IMR-90 (cell line): ENCODE data around the gene CES3. TPM values are rescaled to one million over a fixed set of nuclear protein-coding genes. Genes with fewer than 3 reads are reported as not detected.

ENCODE experiments used
- ATAC-seq: fragments of 200-7000 bp; cut with Tn5 transposase; 2 replicates; pipeline ENCODE4 v1.9.1; 2020; ENCODE audit warnings: low read depth, mild to moderate bottlenecking, moderate library complexity
- BruUV-seq: library from RNA; stranded (reverse); fragments of 400-500 nt; replicated peaks from 2 replicates; lab custom pipeline; 2021; lab: Mats Ljungman, UMichigan
- CTCF ChIA-PET: fragments of 300-600 bp; formaldehyde crosslinking; extraction: SDS; loops from one replicate; lab custom pipeline; 2021; ENCODE audit warnings: antibody characterized with exemption; lab: Yijun Ruan, JAX
- POLR2A ChIA-PET: fragments of 300-600 bp; sonication (Branson Sonifier 250); formaldehyde crosslinking; loops from one replicate; lab custom pipeline; 2022; ENCODE audit warnings: antibody characterized with exemption; ENCODE audit not compliant: unreplicated experiment; lab: Charles Lee
- DNase-seq: peaks from one replicate; pipeline ENCODE4 v3.0.0; 2013
- H2AFZ ChIP-seq: replicated peaks from 2 replicates; pipeline ENCODE3; 2013; ENCODE audit warnings: low read length, mild to moderate bottlenecking; ENCODE audit not compliant: poor library complexity
- H2AK5ac ChIP-seq: 2 replicates; pipeline ENCODE4 v1.6.1; 2013; ENCODE audit warnings: low read depth, low read length, inconsistent platforms
- H2AK9ac ChIP-seq: replicated peaks from 2 replicates; pipeline ENCODE3; 2013; ENCODE audit warnings: mild to moderate bottlenecking, low read depth, low read length, moderate library complexity; ENCODE audit not compliant: poor library complexity
- H2BK120ac ChIP-seq: 2 replicates; pipeline ENCODE4 v1.6.1; 2013; ENCODE audit warnings: low read depth, low read length, inconsistent platforms
- H2BK15ac ChIP-seq: 3 replicates; pipeline ENCODE4 v1.6.1; 2013; ENCODE audit warnings: low read depth, low read length, inconsistent platforms
- H2BK20ac ChIP-seq: 2 replicates; pipeline ENCODE4 v1.6.1; 2013; ENCODE audit warnings: low read depth, mild to moderate bottlenecking, inconsistent platforms, low read length, moderate library complexity
- H2BK5ac ChIP-seq: 2 replicates; pipeline ENCODE4 v1.6.1; 2013; ENCODE audit warnings: mild to moderate bottlenecking, low read depth, low read length, inconsistent platforms; ENCODE audit not compliant: poor library complexity, severe bottlenecking
- H3K14ac ChIP-seq: replicated peaks from 2 replicates; pipeline ENCODE4 v1.6.1; 2013; ENCODE audit warnings: low read depth, low read length, inconsistent platforms
- H3K18ac ChIP-seq: 2 replicates; pipeline ENCODE4 v1.6.1; 2013; ENCODE audit warnings: low read depth, low read length, control low read depth
- H3K23ac ChIP-seq: 2 replicates; pipeline ENCODE4 v1.6.1; 2013; ENCODE audit warnings: low read depth, low read length, inconsistent platforms
- H3K27ac ChIP-seq: 2 replicates; pipeline ENCODE4 v1.5.1; 2013; ENCODE audit warnings: mild to moderate bottlenecking, control low read depth, low read length; ENCODE audit not compliant: insufficient read depth
- H3K27me3 ChIP-seq: 2 replicates; pipeline ENCODE4 v1.6.1; 2013; ENCODE audit warnings: low read length; ENCODE audit not compliant: control insufficient read depth, insufficient read depth
- H3K36me3 ChIP-seq: 2 replicates; pipeline ENCODE4 v1.6.1; 2013; ENCODE audit warnings: low read length, mixed read lengths; ENCODE audit not compliant: control insufficient read depth, insufficient read depth
- H3K4ac ChIP-seq: 2 replicates; pipeline ENCODE4 v1.6.1; 2013; ENCODE audit warnings: low read depth, low read length, inconsistent platforms
- H3K4me1 ChIP-seq: 2 replicates; pipeline ENCODE4 v1.6.1; 2013; ENCODE audit warnings: low read length, mixed read lengths; ENCODE audit not compliant: control insufficient read depth, insufficient read depth
- H3K4me2 ChIP-seq: 2 replicates; pipeline ENCODE4 v1.6.1; 2013; ENCODE audit warnings: low read depth, mild to moderate bottlenecking, control low read depth, low read length, moderate library complexity
- H3K4me3 ChIP-seq: 2 replicates; pipeline ENCODE4 v1.5.1; 2013; ENCODE audit warnings: low read depth, mild to moderate bottlenecking, control low read depth, low read length, moderate library complexity; ENCODE audit not compliant: insufficient read depth
- H3K56ac ChIP-seq: 2 replicates; pipeline ENCODE4 v1.6.1; 2013; ENCODE audit warnings: low read length, inconsistent platforms; ENCODE audit not compliant: insufficient read depth; ENCODE audit errors: extremely low read depth
- H3K79me1 ChIP-seq, 2 experiments: 2 replicates each; pipeline ENCODE4 v1.6.1; 2013; ENCODE audit warnings: low read length in 2 of 2, inconsistent platforms in 1 of 2, low read depth in 1 of 2
- H3K9ac ChIP-seq: 2 replicates; pipeline ENCODE4 v1.6.1; 2013; ENCODE audit warnings: low read depth, low read length, control low read depth
- H3K9me1 ChIP-seq: 2 replicates; pipeline ENCODE4 v1.6.1; 2013; ENCODE audit warnings: low read length, inconsistent platforms; ENCODE audit not compliant: insufficient read depth
- H3K9me3 ChIP-seq: 2 replicates; pipeline ENCODE4 v1.6.1; 2013; ENCODE audit warnings: low read length; ENCODE audit not compliant: control insufficient read depth, insufficient read depth
- H4K20me1 ChIP-seq: 2 replicates; pipeline ENCODE4 v1.6.1; 2013; ENCODE audit warnings: low read length, inconsistent platforms; ENCODE audit not compliant: insufficient read depth
- H4K5ac ChIP-seq: 2 replicates; pipeline ENCODE4 v1.6.1; 2013; ENCODE audit warnings: mild to moderate bottlenecking, low read depth, low read length, control low read depth
- H4K8ac ChIP-seq, 2 experiments: 2 replicates each; pipeline ENCODE4 v1.6.1; 2013; ENCODE audit warnings: low read depth in 2 of 2, low read length in 2 of 2, control low read depth in 1 of 2, inconsistent platforms in 1 of 2
- H4K91ac ChIP-seq: 2 replicates; pipeline ENCODE4 v1.6.1; 2013; ENCODE audit warnings: low read depth, low read length, inconsistent platforms; ENCODE audit not compliant: insufficient read depth
- BHLHE40 ChIP-seq: fragments of 150-350 bp; IDR thresholded peaks from 2 replicates; pipeline ENCODE4 v1.6.1; 2016; ENCODE audit warnings: mild to moderate bottlenecking, low read depth, low read length
- CEBPB ChIP-seq: IDR thresholded peaks from 2 replicates; pipeline ENCODE4 v1.6.1; 2012; ENCODE audit warnings: low read depth, low read length, improper control_type of control experiment
- CHD1 ChIP-seq: IDR thresholded peaks from 2 replicates; pipeline ENCODE4 v1.6.1; 2012; ENCODE audit warnings: low read depth, low read length, improper control_type of control experiment
- CTCF ChIP-seq: conservative IDR thresholded peaks from 2 replicates; pipeline ENCODE4 v1.5.1; 2012; ENCODE audit warnings: mild to moderate bottlenecking, low read depth, low read length, improper control_type of control experiment
- ELK1 ChIP-seq: fragments of 150-350 bp; IDR thresholded peaks from 2 replicates; pipeline ENCODE4 v1.6.1; 2016; ENCODE audit warnings: low read depth, mild to moderate bottlenecking, low read length, moderate library complexity, borderline replicate concordance
- FOS ChIP-seq: fragments of 150-350 bp; IDR thresholded peaks from 2 replicates; pipeline ENCODE4 v1.6.1; 2016; ENCODE audit warnings: low read depth, low read length
- MAFK ChIP-seq: IDR thresholded peaks from 2 replicates; pipeline ENCODE4 v1.6.1; 2012; ENCODE audit warnings: low read depth, low read length, improper control_type of control experiment
- MAZ ChIP-seq: IDR thresholded peaks from 2 replicates; pipeline ENCODE4 v1.6.1; 2012; ENCODE audit warnings: low read depth, mild to moderate bottlenecking, low read length, improper control_type of control experiment, moderate library complexity, borderline replicate concordance
- MXI1 ChIP-seq: IDR thresholded peaks from 2 replicates; pipeline ENCODE4 v1.6.1; 2012; ENCODE audit warnings: low read depth, mild to moderate bottlenecking, low read length, moderate library complexity, borderline replicate concordance
- NFE2L2 ChIP-seq: fragments of 150-350 bp; IDR thresholded peaks from 2 replicates; pipeline ENCODE4 v1.6.1; 2016; ENCODE audit warnings: low read depth, mild to moderate bottlenecking, low read length
- RAD21 ChIP-seq: IDR thresholded peaks from 2 replicates; pipeline ENCODE4 v1.6.1; 2012; ENCODE audit warnings: low read length, improper control_type of control experiment
- RCOR1 ChIP-seq: IDR thresholded peaks from 2 replicates; pipeline ENCODE4 v1.6.1; 2012; ENCODE audit warnings: mild to moderate bottlenecking, low read length, improper control_type of control experiment; ENCODE audit not compliant: insufficient replicate concordance
- RFX5 ChIP-seq: IDR thresholded peaks from 2 replicates; pipeline ENCODE4 v1.8.0; 2012; ENCODE audit warnings: low read depth, mild to moderate bottlenecking, low read length, moderate library complexity
- SMC3 ChIP-seq: fragments of 150-350 bp; IDR thresholded peaks from 2 replicates; pipeline ENCODE4 v1.6.1; 2016; ENCODE audit warnings: low read depth, mild to moderate bottlenecking, antibody characterized with exemption, low read length, moderate library complexity
- USF2 ChIP-seq: fragments of 150-350 bp; IDR thresholded peaks from 2 replicates; pipeline ENCODE4 v1.6.1; 2017; ENCODE audit warnings: mild to moderate bottlenecking, antibody characterized with exemption, low read length, low read depth
- WGBS, 2 experiments: methylation state at CpG; one replicate each; pipeline versions ENCODE4 v1.1.5 to v1.1.7; 2013; ENCODE audit warnings: missing lambda C conversion rate in 2 of 2; ENCODE audit not compliant: insufficient read length in 1 of 2; ENCODE audit errors: extremely low coverage in 2 of 2; 5-methylcytosine and 5-hydroxymethylcytosine counted together
- dilution Hi-C: fragments of 300-500 bp; cut with HindIII; formaldehyde crosslinking; loops from one replicate; pipeline ENCODE4 v1.14.3; 2018; ENCODE audit warnings: low sequenced_read_pairs; ENCODE audit not compliant: unreplicated experiment
- in situ Hi-C: fragments of 300-500 bp; cut with MboI; formaldehyde crosslinking; loops from 3 replicates; pipeline ENCODE4 v1.14.3; 2019; ENCODE audit warnings: low sequenced_read_pairs, inconsistent platforms, mixed read lengths
- intact Hi-C: fragments of 100-400 bp; cut with micrococcal nuclease; formaldehyde crosslinking; loops from 2 replicates; pipeline ENCODE4 v1.10.0; 2022
- polyA plus RNA-seq, 3 experiments: library from polyadenylated mRNA; depleted of rRNA; stranded (reverse); fragments of >200 nt; gene quantifications; 2 replicates each; pipeline ENCODE4 v1.2.3, GENCODE V29; 2012; ENCODE audit warnings: low replicate concordance in 1 of 3
- total RNA-seq: library from RNA; depleted of rRNA; stranded (reverse); fragments of >200 nt; gene quantifications from 2 replicates; pipeline ENCODE4 v1.2.3, GENCODE V29; 2012

CES3 gene
- total and polyA plus RNA-seq, 2 of the 4 experiments (the other 2 are of a cell fraction), result 0.03 TPM; not detected in 1

- Histone ChIP-seq H3K56ac (no peak overlapping the region), H4K8ac (no peak overlapping the region), H3K18ac (no peak overlapping the region), H3K27ac (no peak overlapping the region), H3K9me3 (no peaks in the 10 kb centered on the region), H3K9me1 (peaks cover 25% of the 10 kb centered on the region), H2AK9ac (no peak overlapping the region), H3K4me1 (peaks cover 9% of the 10 kb centered on the region), H2AFZ (no peak overlapping the region), H2BK15ac (no peak overlapping the region), H3K4ac (no peak overlapping the region), H3K79me1 (peaks cover 25 to 89% of the 10 kb centered on the region in 2 experiments), H2BK120ac (no peak overlapping the region), H3K23ac (peak overlapping the region; percentile 51; the same call in 1 of the 2 replicates), H3K36me3 (peaks cover 52% of the 10 kb centered on the region), H2BK20ac (no peak overlapping the region), H3K4me2 (no peak overlapping the region), H3K27me3 (no peaks in the 10 kb centered on the region), H4K5ac (no peak overlapping the region), H4K91ac (no peak overlapping the region), H3K9ac (no peak overlapping the region), H4K20me1 (peaks cover 44% of the 10 kb centered on the region), H2BK5ac (no peak overlapping the region), H3K14ac (no peak overlapping the region), H2AK5ac (no peak overlapping the region), H3K4me3 (no peak overlapping the region)
- ChIA-PET CTCF (no interaction called here), POLR2A (interaction anchor here (0.6 kb wide), 1 partner anchor 232 kb away, joined by 3 read pairs; no protein-coding TSS in a partner anchor)
- dilution Hi-C loops (no loop called here), in situ Hi-C loops (no loop called here), intact Hi-C loops (no loop called here)
- DNase-seq, result no peak
- no peak for ATAC-seq
- BruUV-seq, result no TSS peak
- WGBS, 2 experiments, result 95% methylated on average over 2 of the region's 4 CpGs; no CpG with 5 or more reads in 1 of the 2 experiments
- TF ChIP-seq MXI1 (no peak), FOS (no peak), RCOR1 (no peak), USF2 (no peak), MAZ (no peak), CEBPB (no peak), BHLHE40 (no peak), SMC3 (no peak), NFE2L2 (no peak), RAD21 (no peak), MAFK (no peak), RFX5 (no peak), ELK1 (no peak), CTCF (no peak), CHD1 (no peak)
These were observed 24.0 kb upstream of the CES3 start for GRCh38 chr16:66936889-66937554.
